Mucosa of gallbladder (tissue), 1 donor: ENCODE measurements around the gene GTF2E1. TPM values are rescaled to one million over a fixed set of nuclear protein-coding genes. Genes with fewer than 3 reads are reported as not detected.
A peak's percentile ranks its signal among the peaks of the same experiment; 100 is the strongest.
"Not testable (repeated sequence)": the region's sequence is repeated elsewhere in the genome, so short reads cannot be mapped to it uniquely, and the experiment has no call there.

Experiments used
- DNase-seq: peaks from one replicate; pipeline ENCODE4 v3.0.0-alpha.2; 2020; ENCODE audit warnings: low spot score
- total RNA-seq: library from RNA; stranded (reverse); gene quantifications from one replicate; pipeline ENCODE4 v1.2.1, GENCODE V29; 2021
- donor health status: DM: no; HTN: no; CAD: no.

Gene GTF2E1
- total RNA-seq, 1 donor from 2014 or later, result 12.5 TPM

- no peak for DNase-seq
Observed at GRCh38 chr3:120753810-120754209, 11.3 kb downstream of the GTF2E1 start.

DNA sequence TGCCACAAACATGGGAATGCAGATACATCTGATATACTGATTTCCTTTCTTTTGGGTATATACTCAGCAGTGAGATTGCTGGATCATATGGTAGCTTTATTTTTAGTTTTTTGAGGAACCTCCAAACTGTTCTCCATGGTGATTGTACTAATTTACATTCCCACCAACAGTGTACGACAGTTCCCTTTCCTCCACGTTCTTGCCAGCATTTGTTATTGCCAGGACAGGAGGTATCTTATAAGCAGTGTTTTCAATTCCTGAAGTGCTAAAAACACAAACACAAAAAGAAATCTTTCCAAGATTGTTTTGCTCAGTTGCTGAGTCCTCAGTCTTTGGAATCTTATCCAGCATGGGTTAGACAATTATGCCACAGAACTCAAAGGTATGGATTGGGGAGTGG, 13.5 kb downstream of the GTF2E1 start:
- DNase-seq, result no peak

- not testable (repeated sequence) for DNase-seq
Observed at GRCh38 chr3:120758551-120758950, 16.0 kb downstream of the GTF2E1 start.

DNA sequence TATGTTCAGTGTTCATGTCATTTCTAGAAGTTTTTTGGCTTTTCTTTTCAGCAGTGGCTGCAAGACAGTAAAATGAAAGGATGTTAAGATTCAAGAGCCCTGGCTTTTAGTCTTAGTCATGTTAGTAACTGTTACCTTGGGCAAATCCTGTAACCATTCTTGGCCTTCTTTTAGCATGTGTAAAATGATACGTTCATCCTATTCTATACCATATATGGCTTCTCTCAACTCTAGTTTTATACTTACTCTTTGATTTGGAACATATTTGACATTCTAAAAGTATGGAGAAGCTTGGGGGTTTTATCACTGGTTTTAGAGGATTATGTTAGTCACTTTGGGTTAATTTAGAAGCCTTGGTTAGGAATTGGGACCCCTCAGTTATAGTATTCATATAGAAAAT, 20.1 kb downstream of the GTF2E1 start:
- no peak for DNase-seq

DNA sequence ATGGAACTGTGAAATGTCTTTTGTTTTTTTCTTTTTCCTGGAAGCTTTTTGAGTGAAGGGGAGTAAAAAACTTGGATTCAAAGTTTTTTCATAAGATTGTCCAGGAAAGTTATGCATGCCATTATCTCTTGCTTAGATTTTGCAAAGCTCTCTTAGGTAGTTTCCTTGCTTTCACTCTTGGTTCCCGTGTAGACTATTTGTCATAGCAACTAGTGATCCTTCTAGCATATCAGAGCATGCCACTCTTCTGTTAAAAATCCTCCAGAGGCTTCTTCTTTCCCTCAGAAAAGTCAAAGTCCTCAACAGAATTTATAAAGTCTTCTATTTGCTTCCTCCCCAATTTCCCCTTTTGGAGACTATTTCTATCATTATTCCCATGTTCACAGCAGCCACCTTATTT, 21.1 kb downstream of the GTF2E1 start:
- DNase-seq, result no peak

GRCh38 chr3:120764206-120764605, 21.7 kb downstream of the GTF2E1 start:
- DNase-seq, result no peak

DNA sequence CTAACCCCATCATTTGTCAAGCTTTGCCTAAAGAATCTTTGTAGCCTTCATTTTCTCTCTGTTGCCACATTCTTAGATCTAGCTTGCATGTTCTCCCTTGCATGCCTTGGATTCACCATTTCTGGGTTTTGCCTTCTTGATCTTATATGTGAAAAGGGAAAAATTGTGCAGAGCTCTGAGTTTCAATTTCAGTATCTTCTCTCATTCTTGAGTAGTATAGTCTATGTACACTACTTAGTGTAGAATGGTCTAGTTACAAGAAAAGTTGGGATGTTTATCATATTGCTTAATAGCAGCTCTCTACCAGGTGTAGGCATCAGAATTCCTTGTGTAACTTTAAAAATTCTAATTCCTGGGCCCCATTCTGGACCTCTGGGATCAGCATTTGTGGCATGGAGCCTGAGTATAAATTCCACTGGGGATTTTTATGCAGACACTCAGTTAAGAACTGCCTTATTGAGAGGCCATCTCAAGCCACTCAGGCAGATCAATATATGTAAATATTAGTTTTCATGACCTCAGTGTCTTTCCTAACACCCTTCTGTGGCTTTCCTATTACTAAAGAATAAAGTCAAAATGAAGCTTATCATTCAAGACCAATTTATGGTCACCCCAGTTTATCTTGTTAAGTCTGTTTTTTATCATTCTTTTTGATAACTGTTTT, 23.4 kb downstream of the GTF2E1 start:
- DNase-seq, result no peak

- no peak for DNase-seq
Observed at GRCh38 chr3:120766576-120766975, 24.0 kb downstream of the GTF2E1 start.

- DNase-seq, result no peak
Observed at GRCh38 chr3:120767106-120767505, 24.6 kb downstream of the GTF2E1 start.

DNA sequence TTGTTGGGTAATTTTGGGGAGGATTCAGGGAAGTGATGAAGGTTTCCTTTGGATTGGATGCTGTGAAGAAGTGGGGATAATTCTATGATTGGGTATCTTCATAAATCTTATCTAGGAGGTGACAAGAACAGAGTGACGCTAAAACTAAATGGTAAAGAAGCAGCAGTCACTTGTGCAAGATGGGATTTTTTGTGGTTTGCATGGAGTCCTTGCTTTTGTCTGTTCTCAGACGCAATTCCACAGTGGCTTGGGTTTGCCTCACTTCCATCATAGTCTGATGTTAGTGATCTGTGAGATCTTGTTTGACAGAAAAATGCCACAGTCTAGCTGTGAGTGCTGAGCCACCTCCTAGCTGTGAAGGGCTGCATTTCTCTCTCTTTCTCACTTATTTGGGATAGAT, 26.9 kb downstream of the GTF2E1 start:
- DNase-seq, result no peak

DNA sequence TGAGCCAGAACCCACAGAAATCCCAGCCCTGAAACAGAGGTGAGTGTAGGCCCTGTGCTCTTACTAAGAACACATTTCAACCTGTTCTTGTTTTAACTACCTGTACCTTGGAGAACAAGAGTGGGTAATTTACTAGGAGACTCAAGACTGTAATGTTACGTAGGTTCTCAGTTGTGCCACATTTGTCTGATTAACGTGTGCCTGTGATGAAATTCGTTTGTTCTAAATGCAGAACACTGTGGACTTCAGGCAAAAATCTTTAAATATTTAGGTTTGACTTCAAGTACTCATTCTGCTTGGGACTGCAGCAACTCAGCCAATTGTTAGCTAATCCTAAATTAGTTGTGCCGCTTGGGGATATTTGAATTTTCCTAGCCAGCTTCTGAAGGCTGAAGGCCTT, 28.3 kb downstream of the GTF2E1 start:
- DNase-seq, result no peak

DNA sequence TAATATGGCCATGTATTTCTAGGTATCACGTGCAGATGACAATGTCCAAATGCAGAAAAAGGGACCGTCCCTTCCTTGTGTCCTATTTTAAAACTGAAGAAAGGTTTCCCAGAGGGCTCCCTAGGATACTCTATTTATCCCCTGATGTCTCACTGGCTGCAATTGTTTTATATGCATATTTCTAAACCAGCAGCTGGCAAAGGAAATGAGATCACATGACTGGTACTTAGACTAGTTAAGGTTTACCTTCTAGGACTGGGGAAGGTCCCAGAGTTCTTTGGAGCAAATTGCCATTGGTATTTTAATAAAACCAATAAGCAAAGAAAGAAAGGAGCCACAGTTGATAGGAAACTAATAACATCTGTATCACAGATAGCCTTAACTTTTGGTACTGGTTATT, 29.5 kb downstream of the GTF2E1 start:
- no peak for DNase-seq

- no peak for DNase-seq
Observed at GRCh38 chr3:120773932-120774331, 31.4 kb downstream of the GTF2E1 start.

- no peak for DNase-seq
Observed at GRCh38 chr3:120775411-120775810, 32.9 kb downstream of the GTF2E1 start.

- no peak for DNase-seq
Observed at GRCh38 chr3:120778776-120779175, 36.2 kb downstream of the GTF2E1 start.

GRCh38 chr3:120780977-120781376, 38.4 kb downstream of the GTF2E1 start:
- DNase-seq, result no peak

- DNase-seq, result not testable (repeated sequence)
Observed at GRCh38 chr3:120785832-120786231, 43.3 kb downstream of the GTF2E1 start.

DNA sequence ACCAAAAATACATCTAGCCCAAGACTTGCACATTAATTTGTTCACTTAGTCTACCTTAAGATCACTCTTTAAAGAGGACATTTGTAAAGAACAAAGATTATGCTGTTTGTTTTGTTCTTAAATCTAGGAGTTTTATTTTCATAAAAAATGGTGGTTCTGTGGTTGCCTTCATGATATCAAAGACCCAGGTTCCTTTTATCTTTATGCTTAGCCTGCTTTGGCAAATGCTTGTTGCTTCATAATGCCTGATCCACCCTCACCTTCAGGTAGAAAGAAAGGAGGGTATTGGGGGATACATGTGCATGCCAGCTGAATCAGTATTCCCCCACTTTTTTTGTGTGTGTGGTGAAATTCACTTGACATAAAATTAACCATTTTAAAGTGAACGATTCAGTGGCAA, 48.5 kb downstream of the GTF2E1 start:
- no peak for DNase-seq

GRCh38 chr3:120791913-120792312, 49.4 kb downstream of the GTF2E1 start:
- DNase-seq, result no peak

GRCh38 chr3:120793601-120794000, 51.1 kb downstream of the GTF2E1 start:
- DNase-seq, result no peak

GRCh38 chr3:120795017-120795648, 52.6 kb downstream of the GTF2E1 start:
- peak; percentile 85 for DNase-seq

GRCh38 chr3:120795959-120796358, 53.4 kb downstream of the GTF2E1 start:
- no peak for DNase-seq

DNA sequence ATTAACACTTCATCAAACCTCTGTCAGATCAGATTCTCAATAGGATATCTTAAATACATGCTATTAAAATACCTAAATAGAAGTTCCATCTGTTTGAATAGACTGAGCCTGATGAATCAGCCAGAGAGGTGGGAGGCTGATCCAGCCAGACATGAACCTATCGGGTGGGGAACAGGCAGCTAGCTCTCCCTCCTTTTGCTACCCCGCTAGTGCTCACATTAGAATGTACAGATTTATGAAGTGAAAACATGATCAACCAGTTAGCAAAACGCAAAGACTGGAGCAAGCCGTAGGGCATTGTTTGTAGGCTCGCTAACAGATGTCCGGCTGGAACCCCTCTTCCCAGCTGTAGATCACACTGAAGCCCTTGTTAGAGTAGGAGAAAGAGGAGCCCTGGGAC, 54.4 kb downstream of the GTF2E1 start:
- DNase-seq, result no peak

- DNase-seq, result no peak
Observed at GRCh38 chr3:120797857-120798256, 55.3 kb downstream of the GTF2E1 start.
